ENCODE data around the gene ELMOD1.

- TF ChIP-seq POLR2A (IDR thresholded peaks at IDR 0.05; ENCODE audit: low read length): no peak
- no peak for TF ChIP-seq GATA1 (IDR thresholded peaks at IDR 0.05; ENCODE audit: low read depth, low read length)
These were observed 111.8 kb downstream of the ELMOD1 start for GRCh38 chr11:107702723-107703122.
